GM19043 (cell line): ENCODE results near the gene PRSS48.
"Not testable (repeated sequence)": the region's sequence is repeated elsewhere in the genome, so short reads cannot be mapped to it uniquely, and the experiment has no call there.

Experiments used
- ATAC-seq: cut with Tn5 transposase; IDR thresholded peaks from one replicate; pipeline ENCODE4 v1.9.1; 2021; ENCODE audit warnings: low read depth; ENCODE audit not compliant: unreplicated experiment

PRSS48 gene

DNA sequence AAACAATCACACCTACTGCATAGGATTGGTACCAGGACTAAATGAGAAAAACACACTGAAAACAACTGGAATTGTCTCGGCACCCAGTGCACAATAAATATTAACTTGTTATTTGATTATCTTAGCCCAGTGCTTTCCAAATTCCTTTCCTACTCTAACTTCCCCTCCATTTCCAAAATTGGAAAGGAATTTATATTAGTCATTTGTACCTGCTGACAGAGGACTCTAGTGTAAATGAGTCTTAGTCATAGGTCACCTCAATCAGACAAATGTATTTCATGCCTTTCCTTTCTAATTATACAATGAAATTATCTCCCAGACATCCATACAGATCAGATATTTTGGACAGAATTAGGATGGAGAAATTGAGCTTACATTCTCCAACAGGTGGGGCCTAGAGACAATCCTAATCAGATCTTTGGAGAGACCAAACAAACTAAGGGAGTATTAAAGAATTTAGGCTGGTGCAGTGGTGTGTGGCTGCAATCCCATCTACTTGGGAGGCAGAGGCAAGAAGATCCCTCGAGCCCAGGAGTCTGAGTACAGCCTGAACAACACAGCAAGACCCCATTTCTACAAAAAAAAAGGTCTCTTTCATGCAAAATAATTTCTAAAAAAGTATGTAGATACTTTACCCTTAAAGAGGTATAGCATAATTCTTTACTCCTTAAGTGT lies 38.4 kb downstream of the PRSS48 start:
- no peak for ATAC-seq

- no peak for ATAC-seq
Measured at GRCh38 chr4:151316645-151317044, 39.7 kb downstream of the PRSS48 start.

DNA sequence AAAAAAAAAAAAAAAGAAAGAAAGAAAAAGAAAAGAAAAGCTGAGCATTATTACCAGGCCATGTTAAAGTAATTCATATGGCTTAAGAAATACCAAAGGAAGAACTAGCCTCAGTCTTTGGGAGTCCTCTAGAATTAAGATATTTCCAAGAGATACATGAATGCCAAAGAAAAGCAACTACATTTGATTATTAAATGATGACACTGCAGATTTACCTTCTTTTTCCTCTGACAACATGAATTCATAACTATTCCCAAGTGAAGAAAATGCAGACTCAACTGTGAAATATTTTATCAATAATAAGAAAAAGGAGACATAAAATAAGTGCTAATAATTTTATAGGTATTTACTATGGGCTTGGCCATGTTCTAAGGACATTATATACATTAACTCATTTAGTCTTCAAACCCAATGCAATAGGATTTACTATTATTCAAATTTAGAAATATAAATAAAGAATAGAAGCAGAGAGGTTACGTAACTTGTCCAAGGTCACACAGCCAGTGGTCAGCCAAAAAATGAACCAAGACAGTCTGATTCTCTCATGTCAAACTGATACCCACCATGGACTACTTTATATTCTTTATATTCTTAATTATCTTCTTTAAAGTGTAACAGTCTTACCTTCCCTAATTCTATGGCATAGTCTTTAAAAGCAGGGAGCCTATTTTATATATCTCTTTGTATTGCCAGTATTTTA lies 41.5 kb downstream of the PRSS48 start:
- ATAC-seq: no peak

DNA sequence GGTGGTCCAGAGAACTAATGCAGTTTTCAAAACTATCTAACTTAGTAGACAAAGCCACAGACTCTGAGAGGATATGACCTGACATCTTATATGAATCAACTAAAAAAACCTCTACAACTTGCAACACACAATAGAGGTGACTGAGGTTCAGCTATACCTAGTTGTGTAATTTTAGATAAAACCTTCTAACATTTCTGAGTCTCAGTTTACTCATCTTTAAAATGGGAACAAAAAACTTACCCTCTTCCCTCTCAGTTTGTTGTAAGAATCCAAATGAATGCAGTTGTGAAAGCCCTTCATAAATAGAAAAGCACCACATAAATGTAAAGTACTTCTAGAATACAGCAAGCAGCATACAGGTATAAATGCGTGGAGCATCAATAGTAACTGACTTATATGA lies 42.5 kb downstream of the PRSS48 start:
- no peak for ATAC-seq

- no peak for ATAC-seq
Measured at GRCh38 chr4:151321586-151321985, 44.6 kb downstream of the PRSS48 start.

DNA sequence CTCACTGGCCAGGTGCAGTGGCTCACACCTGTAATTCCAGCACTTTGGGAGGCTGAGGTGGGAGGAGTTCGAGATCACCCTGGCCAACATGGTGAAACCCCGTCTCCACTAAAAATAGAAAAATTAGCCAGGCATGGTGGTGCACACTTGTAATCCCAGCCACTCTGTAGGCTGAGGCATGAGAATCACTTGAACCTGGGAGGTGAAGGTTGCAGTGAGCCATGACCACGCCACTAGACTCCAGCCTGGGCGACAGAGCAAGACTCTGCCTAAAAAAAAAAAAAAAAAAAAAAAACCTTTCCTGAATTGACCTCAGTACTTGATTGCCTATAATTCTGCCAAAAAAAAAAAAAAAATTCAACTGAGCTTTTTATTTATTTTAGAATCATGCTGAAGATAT lies 45.2 kb downstream of the PRSS48 start:
- ATAC-seq: not testable (repeated sequence)

DNA sequence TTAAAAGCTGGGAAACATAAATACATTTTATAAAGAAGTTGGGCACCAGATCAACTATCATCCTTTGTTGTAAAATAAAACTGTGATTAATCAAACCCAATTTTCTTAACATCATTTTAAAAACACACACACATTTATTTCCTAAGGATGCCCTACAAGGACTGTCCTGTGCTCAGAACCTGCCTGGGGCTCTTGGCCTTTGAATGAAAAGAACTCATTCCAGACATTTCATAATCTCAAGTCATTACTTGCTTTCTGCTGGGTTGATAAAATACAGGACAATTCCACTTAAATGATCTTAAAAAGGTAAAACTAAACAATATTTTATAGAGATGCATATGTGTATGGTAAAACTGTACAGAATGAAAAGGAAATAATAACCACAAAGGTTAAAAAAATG lies 45.6 kb downstream of the PRSS48 start:
- ATAC-seq: no peak

GRCh38 chr4:151323667-151324066 lies 46.7 kb downstream of the PRSS48 start:
- no peak for ATAC-seq

GRCh38 chr4:151324124-151324751 lies 47.3 kb downstream of the PRSS48 start:
- no peak for ATAC-seq

- no peak for ATAC-seq
Measured at GRCh38 chr4:151324752-151325110, 47.8 kb downstream of the PRSS48 start.

DNA sequence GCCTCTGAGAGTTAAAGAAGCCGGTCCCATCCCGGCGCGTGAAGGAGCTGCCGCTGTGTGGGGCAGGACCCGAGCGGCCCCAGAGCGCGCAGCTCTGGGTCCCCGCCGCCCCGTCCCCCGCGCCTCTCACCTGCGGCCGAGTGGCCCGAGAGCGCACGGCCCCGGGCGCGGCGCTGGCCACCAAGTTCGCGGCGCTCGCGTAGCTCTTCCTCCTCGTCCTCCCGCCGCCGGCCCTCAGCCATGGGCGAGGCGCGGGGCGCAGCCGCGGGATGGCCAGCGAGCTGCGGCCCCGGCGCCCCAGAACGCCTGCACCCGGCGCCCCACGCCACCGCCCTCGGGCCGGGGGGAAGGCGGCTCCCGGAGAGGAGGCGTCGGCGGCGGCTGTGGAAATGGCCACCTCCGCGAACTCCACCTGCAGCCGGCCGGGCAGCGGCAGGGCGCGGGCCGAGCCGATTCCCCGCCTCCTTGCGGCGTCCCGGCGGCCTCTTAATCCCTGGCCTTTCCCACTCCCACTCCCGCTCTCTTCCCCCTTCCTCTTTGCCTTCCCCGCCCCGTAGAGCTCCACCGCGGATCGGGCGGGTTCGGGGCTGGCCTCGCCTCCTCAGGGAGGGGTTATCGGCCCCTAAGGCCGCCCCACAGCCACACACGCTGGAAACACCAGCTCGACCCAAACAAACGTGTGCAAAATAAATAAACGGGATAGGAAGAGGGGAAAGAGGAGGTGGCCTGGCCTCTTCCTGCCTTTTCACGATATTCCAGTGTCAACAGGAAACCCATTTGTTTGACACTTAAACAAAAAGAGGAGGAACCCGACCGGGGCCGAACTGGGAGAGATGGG lies 48.4 kb downstream of the PRSS48 start, which contains the start of gene SH3D19:
TSS of gene SH3D19 (minus strand) at position 495 of the 838 bp plus-strand sequence. CDS start at position 242, 253 bp downstream.
- ATAC-seq: no peak

DNA sequence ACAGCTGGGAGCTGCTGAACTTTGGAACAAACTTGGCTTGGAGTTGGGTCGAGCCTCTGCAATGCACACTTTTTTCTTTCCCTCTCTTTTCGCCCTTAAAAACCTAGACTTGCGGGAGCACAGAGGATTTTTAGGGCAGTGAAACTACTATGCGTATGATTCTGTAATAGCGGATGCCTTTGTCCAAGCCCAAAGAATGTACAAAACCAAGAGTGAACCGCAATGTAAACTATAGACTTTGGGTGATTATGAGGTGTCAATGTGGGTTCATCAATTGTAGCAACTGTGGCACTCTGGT lies 48.9 kb downstream of the PRSS48 start:
- ATAC-seq: no peak

GRCh38 chr4:151329217-151330007 lies 52.5 kb downstream of the PRSS48 start:
- ATAC-seq: no peak

DNA sequence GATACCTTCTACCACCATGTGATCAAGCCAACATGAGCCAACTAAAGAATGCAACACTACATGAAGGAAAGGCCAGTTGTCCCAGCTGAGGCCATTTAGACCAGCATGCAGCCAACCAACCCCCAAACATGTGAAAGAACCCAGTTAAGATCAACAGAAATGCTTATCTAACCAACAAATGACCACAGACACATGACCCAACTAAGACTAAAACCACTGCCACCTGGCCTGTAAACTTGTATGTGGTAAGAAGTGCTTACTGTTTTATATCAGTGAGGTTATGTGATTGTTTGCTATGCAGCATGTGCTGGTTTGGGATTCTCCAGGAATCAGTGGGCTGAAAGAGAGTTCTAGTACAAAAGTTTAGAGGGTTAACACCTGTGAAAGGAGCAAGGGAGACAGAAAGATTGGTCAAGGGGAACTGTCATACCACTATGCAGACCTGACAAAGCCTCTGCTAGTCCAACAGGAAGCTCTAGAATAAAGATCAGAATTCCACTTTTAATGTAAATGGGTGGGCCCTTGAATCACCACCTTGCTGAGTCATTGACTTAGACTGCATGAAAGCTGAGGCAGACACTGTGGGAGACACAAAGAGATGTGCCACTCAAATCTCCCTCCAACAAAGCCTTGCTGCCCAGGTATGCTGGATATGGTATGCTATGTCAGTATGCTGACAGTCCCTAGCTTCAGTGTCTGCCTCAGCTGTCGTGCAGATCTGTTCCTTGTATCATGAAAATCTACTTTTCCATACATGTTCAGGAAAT lies 54.5 kb downstream of the PRSS48 start:
- ATAC-seq: no peak

DNA sequence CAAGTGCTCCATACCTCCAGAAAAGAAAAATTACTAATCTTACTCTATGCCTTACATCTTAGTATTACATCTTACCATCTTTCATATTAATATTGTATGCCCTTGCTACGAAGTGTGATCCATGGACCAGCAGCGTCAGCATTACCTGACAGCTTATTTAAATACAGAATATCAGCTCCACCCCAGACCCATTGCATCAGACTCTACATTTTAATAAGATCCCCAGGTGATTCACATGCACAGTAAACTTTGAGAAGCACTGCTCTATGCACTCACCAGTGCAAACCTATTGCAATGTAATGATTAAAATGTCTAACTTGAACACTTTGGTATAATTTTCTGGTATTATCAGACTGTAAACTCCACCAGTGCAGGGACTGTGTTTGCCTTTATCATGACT lies 62.5 kb downstream of the PRSS48 start:
- no peak for ATAC-seq

DNA sequence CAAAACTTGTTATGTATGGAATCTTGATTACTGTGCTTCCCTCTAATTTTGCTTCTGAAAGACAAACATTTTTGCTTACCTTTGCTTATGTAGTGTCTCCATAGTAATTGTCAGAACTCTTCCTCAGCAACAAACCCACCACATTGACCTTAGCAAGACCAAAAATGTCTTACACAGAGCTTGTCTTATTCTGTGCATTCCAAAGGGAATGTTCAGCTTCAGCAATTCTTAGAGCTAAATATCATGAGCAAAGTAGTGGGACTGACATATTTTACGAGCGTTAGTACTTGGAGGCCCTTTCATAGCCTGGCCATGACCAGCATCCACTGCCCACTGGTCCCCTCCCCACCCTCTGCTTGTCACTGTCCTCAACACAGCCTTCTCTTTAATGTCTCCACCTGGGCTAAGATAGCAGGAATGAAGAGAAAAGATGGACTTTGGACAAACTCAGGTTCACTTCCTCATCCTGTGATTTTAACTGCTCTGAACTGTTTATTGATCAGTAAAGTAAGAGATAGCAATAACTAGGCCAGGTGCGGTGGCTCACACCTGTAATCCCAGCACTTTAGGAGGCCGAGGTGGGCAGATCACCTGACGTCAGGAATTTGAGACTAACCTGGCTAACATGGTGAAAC lies 63.9 kb downstream of the PRSS48 start:
- ATAC-seq: no peak
